Heart left ventricle (tissue), 16 donors: ENCODE results near the gene ZSCAN16. TPM values are rescaled to one million over a fixed set of nuclear protein-coding genes. Genes with fewer than 3 reads are reported as not detected.

Source experiments
- ATAC-seq, 4 donors: fragments of 200-7000 bp; cut with Tn5 transposase; one replicate each; pipeline ENCODE4 v1.9.1; 2020 to 2022; ENCODE audit warnings: moderate library complexity in 4 of 4, mild to moderate bottlenecking in 3 of 4, moderate number of reproducible peaks in 1 of 4
- DNase-seq, 5 donors: peaks; one replicate each; pipeline ENCODE4 v3.0.0-alpha.2; 2020
- H3K27ac ChIP-seq, 12 donors: fragments of 200-600 bp; sonication (generic) in 4 of 12; one replicate each; pipeline versions ENCODE4 v1.5.0 to v1.8.0; 2016 to 2022; ENCODE audit warnings: mild to moderate bottlenecking in 2 of 12
- H3K27me3 ChIP-seq, 9 donors: fragments of 200-600 bp; sonication (generic) in 2 of 9; one replicate each; pipeline versions ENCODE4 v1.5.1 to v1.8.0; 2016 to 2022; ENCODE audit warnings: mild to moderate bottlenecking in 3 of 9
- H3K36me3 ChIP-seq, 9 donors: fragments of 200-600 bp; sonication (generic) in 2 of 9; one replicate each; pipeline versions ENCODE4 v1.5.0 to v1.8.0; 2018 to 2022; ENCODE audit warnings: mild to moderate bottlenecking in 2 of 9
- H3K4me1 ChIP-seq, 12 donors: fragments of 200-600 bp; sonication (generic) in 4 of 12; one replicate each; pipeline versions ENCODE4 v1.5.0 to v1.8.0; 2016 to 2022; ENCODE audit warnings: mild to moderate bottlenecking in 3 of 12
- H3K4me3 ChIP-seq, 12 donors: fragments of 200-600 bp; sonication (generic) in 4 of 12; one replicate each; pipeline versions ENCODE4 v1.5.0 to v1.8.0; 2017 to 2022; ENCODE audit warnings: mild to moderate bottlenecking in 9 of 12, moderate library complexity in 4 of 12
- H3K9me3 ChIP-seq, 12 donors: fragments of 200-600 bp; sonication (generic) in 4 of 12; one replicate each; pipeline versions ENCODE4 v1.5.0 to v1.8.0; 2016 to 2022; ENCODE audit warnings: mild to moderate bottlenecking in 1 of 12
- CTCF ChIP-seq, 12 donors: fragments of 200-600 bp; sonication (generic) in 4 of 12; IDR thresholded peaks; one replicate each; pipeline versions ENCODE4 v1.5.0 to v1.8.0; 2018 to 2022; ENCODE audit warnings: antibody characterized with exemption in 12 of 12, mild to moderate bottlenecking in 5 of 12
- POLR2A ChIP-seq, 2 donors: fragments of 450-650 bp; IDR thresholded peaks; one replicate each; pipeline ENCODE4 v1.6.1; 2017; ENCODE audit warnings: antibody characterized with exemption in 2 of 2, mild to moderate bottlenecking in 2 of 2, moderate library complexity in 2 of 2
- WGBS, 4 donors: extraction: QIAGEN DNeasy Blood & Tissue Kit in 2 of 4; methylation state at CpG; one replicate each; pipeline versions ENCODE4 v1.1.5 to v1.1.7; 2013 to 2018; 5-methylcytosine and 5-hydroxymethylcytosine counted together
- intact Hi-C, 10 donors: fragments of 100-400 bp; cut with DNase I; formaldehyde crosslinking; loops; one replicate each; pipeline versions ENCODE4 v1.11.1 to v1.14.2; 2022
- polyA plus RNA-seq, 2 donors: library from polyadenylated mRNA; stranded (reverse); fragments of 200-250 nt; gene quantifications; one replicate each; pipeline ENCODE4 v1.2.3, GENCODE V29; 2013
- total RNA-seq, 9 donors: library from RNA; depleted of rRNA in 2 of 9; stranded (reverse); fragments of >200 nt in 2 of 9; fragmentation: NEBNext Ultra II Directional in 3 of 9; extraction: Animal tissue kit (Norgen Biotek cat#: 25700) in 3 of 9; gene quantifications; one replicate each; pipeline versions ENCODE4 v1.1.0 to v1.2.4, GENCODE V29; 2016 to 2023
- donor health status: ischemic (EF 13 %, LVEDD 7.1; RV severe dilation, severe dysfunction).
- donor health status: healthy with polysubstance abuse.
- donor health status: DM: no; HTN: yes; CAD: no.
- donor health status: DM: no; HTN: no; CAD: no.
- donor health status: ischemic (EF 25% LVEDD 6.9; RV normal size, moderate dysfunction).
- donor health status: ischemic (EF 25% LVEDD 5.7; RV mildly dilated, moderate dysfunction).
- donor health status: healthy.
- donor health status: DM: yes; HTN: yes; CAD: no.
- donor health status: ischemic (EF 35%, LVEDD 5.7; RV mildly dilated, moderate dysfunction).
- donor health status: nonischemic (EF 11% LVEDD 7.7; RV severe dilation, severe dysfunction).
- donor health status: DM: yes; HTN: yes; CAD: no.
- donor health status: PGD.
- donor health status: ischemic (EF 29% LVEDD 5.4; RV normal size, mild dysfunction).
- donor health status: nonischemic (EF 23%, LVEDD 6.1; RV moderate dilation, normal function).

Gene ZSCAN16
- total and polyA plus RNA-seq, 11 donors: 0.48 to 4.9 (median 2.2) TPM

GRCh38 chr6:28080631-28081485, 43.6 kb upstream of the ZSCAN16 start:
- Histone ChIP-seq H3K36me3 (peaks cover 0 to 4% (median 0%) of the 10 kb centered on the region in 9 donors), H3K27ac (peak overlapping the region; percentile 59 to 91 (median 86)), H3K4me1 (peaks cover 0 to 16% (median 6%) of the 10 kb centered on the region in 12 donors), H3K27me3 (no peaks in the 10 kb centered on the region), H3K9me3 (no peaks in the 10 kb centered on the region), H3K4me3 (peak overlapping the region; percentile 56 to 94 (median 77))
- intact Hi-C loops: loop anchor here in 6 of 10 donors (1.0 to 10.0 kb wide), 8 partner anchors 23 to 276 kb away; partner anchors contain the start of genes ZSCAN31 (in 1 of the 6) and ZSCAN9 (in 1 of the 6)
- 1% methylated on average over 40 to 46 of the region's 46 CpGs for WGBS, 4 donors
- DNase-seq (peak; percentile 94 to 97 (median 95)), ATAC-seq (peak; percentile 97 to 99 (median 99))
- TF ChIP-seq CTCF (IDR thresholded peaks at IDR 0.05) (peak in 1 of 12 donors; percentile 6), POLR2A (IDR thresholded peaks at IDR 0.05) (peak in 1 of 2 donors; percentile 48)

GRCh38 chr6:28081486-28081751, 43.0 kb upstream of the ZSCAN16 start:
- ATAC-seq (peak in 2 of 4 donors; percentile 4 to 8), DNase-seq (no peak)
- intact Hi-C loops: loop anchor here in 5 of 10 donors (2.0 to 10.0 kb wide), 7 partner anchors 23 to 276 kb away; partner anchors contain the start of genes ZSCAN31 (in 1 of the 5) and ZSCAN9 (in 1 of the 5)
- H3K9me3 ChIP-seq: no peaks in the 10 kb centered on the region
- TF ChIP-seq POLR2A (IDR thresholded peaks at IDR 0.05): no peak
- TF ChIP-seq CTCF (IDR thresholded peaks at IDR 0.05): no peak
- peak overlapping the region; percentile 56 to 94 (median 77) for H3K4me3 ChIP-seq
- H3K4me1 ChIP-seq: peaks cover 0 to 16% (median 6%) of the 10 kb centered on the region in 12 donors
- peak overlapping the region; percentile 59 to 91 (median 86) for H3K27ac ChIP-seq
- 14 to 23% (median 18%) methylated on average over 4 of the region's 4 CpGs for WGBS, 4 donors
- H3K27me3 ChIP-seq: no peaks in the 10 kb centered on the region
- H3K36me3 ChIP-seq: peaks cover 0 to 8% (median 0%) of the 10 kb centered on the region in 9 donors

GRCh38 chr6:28082939-28083338, 41.5 kb upstream of the ZSCAN16 start:
- peaks cover 0 to 16% (median 6%) of the 10 kb centered on the region in 12 donors for H3K4me1 ChIP-seq
- intact Hi-C loops: loop anchor here in 4 of 10 donors (5.0 to 10.0 kb wide), 4 partner anchors 54 to 274 kb away; partner anchors contain the start of gene ZSCAN31 (in 1 of the 4)
- DNase-seq (no peak), ATAC-seq (no peak)
- no peak overlapping the region for H3K27ac ChIP-seq
- H3K9me3 ChIP-seq: peaks cover 0 to 3% (median 0%) of the 10 kb centered on the region in 12 donors
- TF ChIP-seq CTCF (IDR thresholded peaks at IDR 0.05) (no peak), POLR2A (IDR thresholded peaks at IDR 0.05) (no peak)
- peaks cover 0 to 8% (median 0%) of the 10 kb centered on the region in 9 donors for H3K36me3 ChIP-seq
- no peak overlapping the region for H3K4me3 ChIP-seq
- no peaks in the 10 kb centered on the region for H3K27me3 ChIP-seq

GRCh38 chr6:28089054-28089453, 35.4 kb upstream of the ZSCAN16 start:
- intact Hi-C loops: loop anchor here in 1 of 10 donors (10.0 kb wide), 1 partner anchor 246 kb away; the partner anchor contains the start of gene ZSCAN31
- no peak for ATAC-seq
- 92 to 95% (median 94%) methylated on average over 5 of the region's 5 CpGs for WGBS, 4 donors

More at GRCh38 chr6:28089054-28089453, 35.4 kb upstream of the ZSCAN16 start:
- no peak overlapping the region for H3K27ac ChIP-seq
- H3K27me3 ChIP-seq: peaks cover 0 to 6% (median 0%) of the 10 kb centered on the region in 9 donors
- DNase-seq: no peak
- peaks cover 0 to 14% (median 3%) of the 10 kb centered on the region in 9 donors for H3K36me3 ChIP-seq
- H3K4me3 ChIP-seq: no peak overlapping the region
- peaks cover 0 to 6% (median 0%) of the 10 kb centered on the region in 12 donors for H3K4me1 ChIP-seq
- TF ChIP-seq CTCF (IDR thresholded peaks at IDR 0.05) (no peak), POLR2A (IDR thresholded peaks at IDR 0.05) (no peak)
- H3K9me3 ChIP-seq: peaks cover 0 to 30% (median 6%) of the 10 kb centered on the region in 12 donors
